ENCODE measurements around the gene YBX2.
A peak's percentile ranks its signal among the peaks of the same experiment; 100 is the strongest.

The YBX2 gene

GRCh38 chr17:7328840-7329373 lies 34.5 kb upstream of the YBX2 start, which contains the start of gene NEURL4:
Gene NEURL4 (minus strand): TSS chr17:7329335. CDS start chr17:7329312, 23 bp downstream.
- peaks cover 37% of the 10 kb centered on the region for H3K4me1 Mint-ChIP-seq (ENCODE audit: low read depth)

GRCh38 chr17:7328009-7328408 lies 33.6 kb upstream of the YBX2 start:
- Mint-ChIP-seq H3K36me3 (ENCODE audit: low read depth) (peaks cover 11% of the 10 kb centered on the region), H3K4me3 (peak overlapping the region; percentile 95), H3K9me3 (no peaks in the 10 kb centered on the region), H3K4me1 (ENCODE audit: low read depth) (peaks cover 33% of the 10 kb centered on the region), H3K27ac (peak overlapping the region; percentile 75), H3K27me3 (ENCODE audit: low read depth) (no peaks in the 10 kb centered on the region)
- DNase-seq (ENCODE audit: low spot score): no peak

More at GRCh38 chr17:7328840-7329373, 34.5 kb upstream of the YBX2 start, which contains the start of gene NEURL4:
- peak within 1 kb of the TSS; percentile 95 for H3K4me3 Mint-ChIP-seq
- H3K9me3 Mint-ChIP-seq: no peaks in the 10 kb centered on the region
- H3K27me3 Mint-ChIP-seq (ENCODE audit: low read depth): no peaks in the 10 kb centered on the region
- no peak for DNase-seq (ENCODE audit: low spot score)
- peak within 1 kb of the TSS; percentile 96 for H3K27ac Mint-ChIP-seq
- peaks cover 4% of the 10 kb centered on the region for H3K36me3 Mint-ChIP-seq (ENCODE audit: low read depth)

- Mint-ChIP-seq H3K27me3 (ENCODE audit: low read depth) (no peaks in the 10 kb centered on the region), H3K36me3 (ENCODE audit: low read depth) (peaks cover 13% of the 10 kb centered on the region), H3K9me3 (no peaks in the 10 kb centered on the region), H3K27ac (no peak overlapping the region), H3K4me3 (peak overlapping the region; percentile 40), H3K4me1 (ENCODE audit: low read depth) (peaks cover 28% of the 10 kb centered on the region)
- DNase-seq (ENCODE audit: low spot score): no peak
Observed at GRCh38 chr17:7327501-7327900, 33.1 kb upstream of the YBX2 start.

- Mint-ChIP-seq H3K4me1 (ENCODE audit: low read depth) (peaks cover 24% of the 10 kb centered on the region), H3K4me3 (no peak overlapping the region), H3K9me3 (no peaks in the 10 kb centered on the region), H3K27ac (no peak overlapping the region), H3K27me3 (ENCODE audit: low read depth) (no peaks in the 10 kb centered on the region), H3K36me3 (ENCODE audit: low read depth) (peaks cover 14% of the 10 kb centered on the region)
- DNase-seq (ENCODE audit: low spot score): no peak
Observed at GRCh38 chr17:7327056-7327455, 32.6 kb upstream of the YBX2 start.

DNA sequence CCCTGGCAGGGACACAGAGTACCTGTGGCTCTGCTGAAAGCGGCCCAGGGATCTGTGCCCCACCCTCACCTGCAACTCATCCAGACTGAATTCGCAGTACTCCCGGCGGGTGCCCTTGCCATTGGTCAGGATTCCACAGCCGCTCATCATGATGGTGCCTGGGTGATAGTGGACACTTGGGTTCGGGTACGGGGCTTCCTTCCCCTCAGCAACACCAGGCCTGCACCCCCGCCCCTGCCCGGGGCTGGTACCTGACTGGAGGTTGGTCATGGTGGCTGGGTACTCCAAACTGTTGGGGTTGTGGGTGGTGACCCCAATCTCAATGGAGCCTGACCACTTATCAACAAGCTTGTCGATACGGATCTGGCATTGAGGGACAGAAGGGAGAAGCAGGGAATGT lies 31.7 kb upstream of the YBX2 start:
- Mint-ChIP-seq H3K4me3 (no peak overlapping the region), H3K9me3 (no peaks in the 10 kb centered on the region), H3K4me1 (ENCODE audit: low read depth) (peaks cover 20% of the 10 kb centered on the region), H3K36me3 (ENCODE audit: low read depth) (peaks cover 22% of the 10 kb centered on the region), H3K27me3 (ENCODE audit: low read depth) (no peaks in the 10 kb centered on the region), H3K27ac (no peak overlapping the region)
- DNase-seq (ENCODE audit: low spot score): no peak

DNA sequence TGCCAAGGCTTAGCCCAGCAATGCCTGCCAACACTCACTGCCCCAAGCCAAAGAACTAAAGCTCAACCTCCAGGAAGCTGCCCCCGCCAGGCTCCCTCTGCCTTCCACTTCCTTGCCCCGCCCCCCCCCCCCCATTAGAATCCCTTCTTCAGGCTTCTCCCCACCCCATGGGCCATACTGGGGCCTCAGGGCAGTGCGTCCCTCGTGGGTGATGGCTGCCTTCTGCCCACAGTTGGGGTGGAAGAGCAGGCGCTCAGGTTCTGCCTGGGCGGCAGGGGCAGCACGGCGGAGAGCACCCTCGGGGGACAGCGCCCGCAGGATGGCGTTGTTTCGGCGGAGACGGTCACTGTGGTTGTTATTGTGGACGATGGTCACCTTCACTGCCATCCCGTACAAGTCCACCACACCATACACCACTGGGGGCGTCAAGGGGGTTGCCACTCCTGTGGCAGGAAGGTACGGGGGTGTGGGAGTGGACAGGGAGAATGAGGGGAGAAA lies 30.6 kb upstream of the YBX2 start:
- no peak overlapping the region for H3K4me3 Mint-ChIP-seq
- no peak overlapping the region for H3K27ac Mint-ChIP-seq
- H3K27me3 Mint-ChIP-seq (ENCODE audit: low read depth): no peaks in the 10 kb centered on the region
- DNase-seq (ENCODE audit: low spot score): no peak
- H3K9me3 Mint-ChIP-seq: no peaks in the 10 kb centered on the region
- peaks cover 15% of the 10 kb centered on the region for H3K4me1 Mint-ChIP-seq (ENCODE audit: low read depth)
- peaks cover 25% of the 10 kb centered on the region for H3K36me3 Mint-ChIP-seq (ENCODE audit: low read depth)

- H3K27ac Mint-ChIP-seq: no peak overlapping the region
- H3K4me1 Mint-ChIP-seq (ENCODE audit: low read depth): peaks cover 12% of the 10 kb centered on the region
- H3K36me3 Mint-ChIP-seq (ENCODE audit: low read depth): peaks cover 25% of the 10 kb centered on the region
- H3K27me3 Mint-ChIP-seq (ENCODE audit: low read depth): no peaks in the 10 kb centered on the region
- H3K9me3 Mint-ChIP-seq: no peaks in the 10 kb centered on the region
- DNase-seq (ENCODE audit: low spot score): no peak
- no peak overlapping the region for H3K4me3 Mint-ChIP-seq
Observed at GRCh38 chr17:7324438-7324779, 30.0 kb upstream of the YBX2 start.

DNA sequence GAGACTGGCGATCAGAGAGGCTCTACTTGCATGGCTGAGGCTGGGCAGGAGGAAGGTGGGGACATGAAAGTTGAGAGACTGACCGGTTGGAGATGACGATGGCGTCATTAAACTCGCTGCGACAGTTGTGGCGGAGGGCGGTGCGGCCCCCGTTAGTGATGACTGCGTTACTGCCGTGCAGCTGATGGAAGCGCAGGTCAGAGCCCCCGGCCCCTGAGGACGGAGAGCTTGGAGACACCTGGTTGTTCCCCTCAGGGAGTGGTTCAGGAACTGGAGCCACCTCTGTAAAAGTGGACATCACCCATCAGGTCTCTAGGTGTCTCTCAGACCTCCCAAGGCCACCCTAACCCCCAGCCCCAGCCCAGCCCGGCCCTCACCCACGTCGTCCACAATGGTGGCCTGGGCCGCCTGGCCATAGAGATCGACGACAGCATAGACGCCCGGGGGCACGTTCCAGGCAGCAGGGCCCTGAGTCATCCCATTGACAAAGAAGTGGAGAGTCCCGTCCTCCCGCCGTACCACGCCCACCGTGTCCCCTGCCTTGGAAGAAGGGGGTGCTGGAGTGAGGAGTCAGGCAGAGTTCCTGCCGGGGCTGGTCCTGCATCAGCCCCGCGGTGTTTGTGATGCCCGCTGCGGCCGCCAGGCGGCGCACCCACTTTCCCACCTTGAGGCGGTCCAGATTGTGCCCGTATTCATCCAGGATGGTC lies 29.4 kb upstream of the YBX2 start:
- H3K27ac Mint-ChIP-seq: no peak overlapping the region
- H3K4me3 Mint-ChIP-seq: no peak overlapping the region
- H3K36me3 Mint-ChIP-seq (ENCODE audit: low read depth): peaks cover 25% of the 10 kb centered on the region
- peaks cover 12% of the 10 kb centered on the region for H3K4me1 Mint-ChIP-seq (ENCODE audit: low read depth)
- no peaks in the 10 kb centered on the region for H3K9me3 Mint-ChIP-seq
- H3K27me3 Mint-ChIP-seq (ENCODE audit: low read depth): no peaks in the 10 kb centered on the region
- DNase-seq (ENCODE audit: low spot score): peak; percentile 55

DNA sequence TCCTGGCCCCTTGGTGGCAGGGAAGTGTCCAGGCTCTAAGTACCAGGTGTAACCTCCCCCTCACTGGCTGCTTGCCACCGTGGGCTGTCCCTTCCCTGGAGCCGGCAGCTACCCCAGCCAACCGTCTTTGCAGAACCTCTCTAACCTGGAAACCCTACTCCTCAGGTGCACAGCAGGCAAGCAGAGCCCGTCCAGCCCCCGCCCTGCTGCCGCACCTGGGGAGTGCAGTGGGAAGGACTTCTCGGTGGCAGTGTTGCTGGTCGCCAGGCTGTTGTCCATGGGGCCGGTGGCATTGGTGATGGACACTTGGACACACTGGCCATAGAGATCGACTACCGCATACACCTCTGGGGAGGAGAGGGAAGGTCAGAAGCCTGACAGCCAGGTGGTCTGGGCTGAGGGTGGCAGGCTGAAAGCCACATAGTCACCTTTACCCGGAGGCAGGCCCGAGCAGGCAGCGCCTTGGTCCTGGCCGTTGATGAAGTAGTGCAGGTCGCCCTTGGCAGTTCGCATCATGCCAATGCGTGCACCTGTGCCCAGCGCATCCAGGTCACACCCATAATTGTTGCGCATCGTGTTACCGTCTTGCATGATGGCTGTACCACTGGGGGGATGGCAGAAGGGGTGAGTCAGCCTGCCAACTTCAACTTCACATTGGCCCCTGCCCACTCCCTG lies 28.2 kb upstream of the YBX2 start:
- no peak for DNase-seq (ENCODE audit: low spot score)
- H3K27me3 Mint-ChIP-seq (ENCODE audit: low read depth): no peaks in the 10 kb centered on the region
- peaks cover 3% of the 10 kb centered on the region for H3K4me1 Mint-ChIP-seq (ENCODE audit: low read depth)
- peaks cover 32% of the 10 kb centered on the region for H3K36me3 Mint-ChIP-seq (ENCODE audit: low read depth)
- H3K27ac Mint-ChIP-seq: no peak overlapping the region
- no peaks in the 10 kb centered on the region for H3K9me3 Mint-ChIP-seq
- no peak overlapping the region for H3K4me3 Mint-ChIP-seq

DNA sequence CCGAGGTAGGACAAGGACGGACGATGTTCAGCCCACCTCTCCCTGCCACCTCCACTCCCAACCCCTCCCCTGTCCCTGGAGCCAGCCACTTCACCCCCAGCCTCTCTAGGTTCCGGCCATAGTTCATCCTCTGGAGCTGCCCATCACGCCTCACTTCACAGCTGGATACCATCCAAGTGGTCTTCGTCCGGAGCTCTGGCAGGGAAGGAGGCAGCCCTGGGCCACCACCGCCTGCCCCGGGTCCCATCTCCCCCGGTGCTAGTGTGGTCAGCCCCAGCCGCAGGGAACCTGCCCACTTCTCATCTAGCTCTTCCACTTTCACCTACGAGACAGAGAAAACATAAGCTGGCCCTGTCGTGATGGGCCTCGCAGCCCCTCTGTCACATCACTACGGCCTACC lies 27.0 kb upstream of the YBX2 start:
- Mint-ChIP-seq H3K9me3 (no peaks in the 10 kb centered on the region), H3K4me3 (no peak overlapping the region), H3K27ac (no peak overlapping the region), H3K27me3 (ENCODE audit: low read depth) (no peaks in the 10 kb centered on the region), H3K4me1 (ENCODE audit: low read depth) (peaks cover 3% of the 10 kb centered on the region), H3K36me3 (ENCODE audit: low read depth) (peaks cover 36% of the 10 kb centered on the region)
- no peak for DNase-seq (ENCODE audit: low spot score)

DNA sequence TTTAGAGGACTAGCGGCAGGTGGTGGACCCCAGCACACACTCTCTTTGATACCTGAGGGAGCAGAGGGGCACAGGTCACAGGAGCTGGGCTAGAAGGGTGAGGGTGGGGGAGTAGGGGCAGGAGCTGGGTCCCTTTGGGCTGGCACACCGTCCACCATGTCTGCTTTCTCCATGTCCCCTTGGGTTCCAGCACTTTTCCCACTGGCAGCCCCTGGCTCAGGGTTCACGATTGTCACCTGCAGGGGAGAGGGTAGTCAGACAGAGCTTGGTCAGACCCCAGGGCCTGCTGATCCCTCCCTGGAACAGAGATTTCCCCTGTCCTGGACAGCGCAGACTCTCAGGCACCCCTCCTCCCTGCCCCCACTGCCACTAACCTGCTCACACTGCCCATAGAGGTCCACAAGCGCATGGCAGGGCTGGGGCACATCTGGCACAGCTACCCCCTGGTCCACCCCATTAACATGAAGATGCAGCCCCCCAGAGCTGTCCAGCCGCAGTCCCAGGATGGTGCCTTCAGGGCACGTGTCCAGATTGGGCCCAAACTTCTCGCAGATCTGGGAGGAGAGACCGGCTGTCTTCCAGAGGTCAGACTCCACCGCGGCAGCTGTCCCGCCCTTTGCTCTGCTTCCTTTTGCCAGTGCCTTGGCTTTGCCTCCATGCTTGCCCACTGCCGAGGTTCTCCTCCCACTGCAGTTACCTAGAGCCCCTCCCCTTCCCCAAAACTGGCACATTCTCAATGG lies 23.9 kb upstream of the YBX2 start:
- H3K27ac Mint-ChIP-seq: no peak overlapping the region
- H3K4me3 Mint-ChIP-seq: no peak overlapping the region
- peaks cover 12% of the 10 kb centered on the region for H3K4me1 Mint-ChIP-seq (ENCODE audit: low read depth)
- H3K9me3 Mint-ChIP-seq: no peaks in the 10 kb centered on the region
- no peaks in the 10 kb centered on the region for H3K27me3 Mint-ChIP-seq (ENCODE audit: low read depth)
- H3K36me3 Mint-ChIP-seq (ENCODE audit: low read depth): peaks cover 43% of the 10 kb centered on the region
- no peak for DNase-seq (ENCODE audit: low spot score)

- Mint-ChIP-seq H3K4me1 (ENCODE audit: low read depth) (peaks cover 16% of the 10 kb centered on the region), H3K36me3 (ENCODE audit: low read depth) (peaks cover 48% of the 10 kb centered on the region), H3K4me3 (peak overlapping the region; percentile 54), H3K9me3 (no peaks in the 10 kb centered on the region), H3K27ac (no peak overlapping the region), H3K27me3 (ENCODE audit: low read depth) (no peaks in the 10 kb centered on the region)
- DNase-seq (ENCODE audit: low spot score): no peak
Observed at GRCh38 chr17:7317161-7317803, 22.8 kb upstream of the YBX2 start.

DNA sequence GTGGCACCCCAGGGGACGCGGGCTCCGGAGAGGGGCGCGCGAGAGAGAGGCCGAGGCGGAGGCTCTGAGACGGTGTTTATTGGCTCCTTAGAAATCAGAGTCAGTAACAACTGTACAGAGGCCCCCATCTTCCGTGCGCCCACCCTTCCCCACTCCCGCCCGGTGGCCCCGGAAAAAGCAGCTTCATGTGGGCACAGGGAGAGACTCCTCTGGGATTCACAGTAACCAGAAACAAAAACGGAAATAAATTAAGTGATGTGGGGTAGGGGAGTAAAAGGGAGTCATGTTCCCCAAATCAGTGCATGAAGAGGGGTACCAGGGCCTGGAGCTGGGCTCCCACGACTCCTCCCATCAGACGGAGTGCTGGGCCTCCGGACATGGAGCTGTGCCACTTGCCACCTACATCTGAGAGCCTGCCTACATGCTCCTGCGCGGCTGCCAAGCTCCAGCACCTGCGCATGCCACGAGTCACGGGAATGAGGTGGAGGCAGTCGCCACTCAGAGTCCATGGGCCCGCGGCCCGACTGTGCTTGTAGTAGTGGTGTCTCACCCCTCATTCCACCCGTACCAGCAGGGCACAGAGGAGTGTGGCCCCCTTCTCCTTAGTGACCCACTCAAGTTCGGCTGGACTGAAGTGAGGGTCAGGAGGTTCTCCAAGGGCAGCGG lies 21.3 kb upstream of the YBX2 start:
- no peak for DNase-seq (ENCODE audit: low spot score)
- no peaks in the 10 kb centered on the region for H3K27me3 Mint-ChIP-seq (ENCODE audit: low read depth)
- no peaks in the 10 kb centered on the region for H3K9me3 Mint-ChIP-seq
- H3K36me3 Mint-ChIP-seq (ENCODE audit: low read depth): peaks cover 50% of the 10 kb centered on the region
- peak overlapping the region; percentile 87 for H3K4me3 Mint-ChIP-seq
- peak overlapping the region; percentile 88 for H3K27ac Mint-ChIP-seq
- peaks cover 26% of the 10 kb centered on the region for H3K4me1 Mint-ChIP-seq (ENCODE audit: low read depth)

All from T-helper 2 cell treated with Interferon-gamma antibody and Interleukin-4, amounts not matched to agents 5 μg/mL and 100 μg/mL, for 36 hours (primary cell).